Activated CD4-positive, alpha-beta memory T cell treated with anti-CD3 and anti-CD28 coated beads for 36 hours (primary cell): ENCODE data around the gene FHIT. TPM values are rescaled to one million over a fixed set of nuclear protein-coding genes. Genes with fewer than 3 reads are reported as not detected.

Source experiments
- CTCF ChIA-PET: fragments of 350-600 bp; sonication (Branson Sonifier 250); formaldehyde crosslinking; loops from one replicate; lab custom pipeline; 2021; ENCODE audit warnings: antibody characterized with exemption, inconsistent platforms; lab: Charles Lee
- POLR2A ChIA-PET: fragments of 350-600 bp; sonication (Branson Sonifier 250); formaldehyde crosslinking; loops from one replicate; lab custom pipeline; 2021; ENCODE audit warnings: antibody characterized with exemption; lab: Charles Lee
- DNase-seq: peaks from one replicate; pipeline ENCODE4 v3.0.0-alpha.2; 2020
- H3K27ac Mint-ChIP-seq: one replicate; pipeline ENCODE4 v1.8.0; 2021; ENCODE audit warnings: mixed read lengths
- H3K27me3 Mint-ChIP-seq: one replicate; pipeline ENCODE4 v1.8.0; 2021; ENCODE audit warnings: mixed read lengths
- H3K36me3 Mint-ChIP-seq: one replicate; pipeline ENCODE4 v1.8.0; 2021; ENCODE audit warnings: mixed read lengths
- H3K4me1 Mint-ChIP-seq: one replicate; pipeline ENCODE4 v1.8.0; 2021; ENCODE audit warnings: low read depth, mixed read lengths
- H3K4me3 Mint-ChIP-seq: one replicate; pipeline ENCODE4 v1.8.0; 2021; ENCODE audit warnings: mild to moderate bottlenecking, mixed read lengths
- H3K9me3 Mint-ChIP-seq: one replicate; pipeline ENCODE4 v1.8.0; 2021; ENCODE audit warnings: mixed read lengths
- intact Hi-C: fragments of 100-400 bp; cut with micrococcal nuclease; formaldehyde crosslinking; loops from one replicate; pipeline ENCODE4 v1.15.1; 2023
- total RNA-seq, 2 experiments: library from RNA; stranded (reverse); gene quantifications; one replicate each; pipeline ENCODE4 v1.2.3, GENCODE V29; 2021

Gene FHIT
- total RNA-seq, 2 experiments from 2014 or later, result 7.2 to 8.7 TPM

- H3K4me3 Mint-ChIP-seq, result no peak overlapping the region
- no peaks in the 10 kb centered on the region for H3K36me3 Mint-ChIP-seq
- ChIA-PET CTCF (no interaction called here), POLR2A (no interaction called here)
- intact Hi-C loops, result loop anchor here (10.0 kb wide), 1 partner anchor 374 kb away; no protein-coding TSS in a partner anchor
- H3K4me1 Mint-ChIP-seq, result peaks cover 51% of the 10 kb centered on the region
- no peak for DNase-seq
- H3K27me3 Mint-ChIP-seq, result no peaks in the 10 kb centered on the region
- no peaks in the 10 kb centered on the region for H3K9me3 Mint-ChIP-seq
- H3K27ac Mint-ChIP-seq, result no peak overlapping the region
Observed at GRCh38 chr3:59758672-59759071, 1492.6 kb downstream of the FHIT start.

GRCh38 chr3:59756934-59757333 is 1494.3 kb downstream of the FHIT start:
- peaks cover 59% of the 10 kb centered on the region for H3K4me1 Mint-ChIP-seq
- intact Hi-C loops, result loop anchor here (10.0 kb wide), 1 partner anchor 372 kb away; no protein-coding TSS in a partner anchor
- DNase-seq, result no peak
- H3K4me3 Mint-ChIP-seq, result no peak overlapping the region
- no peaks in the 10 kb centered on the region for H3K27me3 Mint-ChIP-seq
- no peaks in the 10 kb centered on the region for H3K36me3 Mint-ChIP-seq
- H3K9me3 Mint-ChIP-seq, result no peaks in the 10 kb centered on the region
- POLR2A ChIA-PET, result interaction anchor here (0.6 kb wide), 1 partner anchor 134 kb away, joined by 3 read pairs; no protein-coding TSS in a partner anchor
- H3K27ac Mint-ChIP-seq, result no peak overlapping the region
- CTCF ChIA-PET, result no interaction called here

DNA sequence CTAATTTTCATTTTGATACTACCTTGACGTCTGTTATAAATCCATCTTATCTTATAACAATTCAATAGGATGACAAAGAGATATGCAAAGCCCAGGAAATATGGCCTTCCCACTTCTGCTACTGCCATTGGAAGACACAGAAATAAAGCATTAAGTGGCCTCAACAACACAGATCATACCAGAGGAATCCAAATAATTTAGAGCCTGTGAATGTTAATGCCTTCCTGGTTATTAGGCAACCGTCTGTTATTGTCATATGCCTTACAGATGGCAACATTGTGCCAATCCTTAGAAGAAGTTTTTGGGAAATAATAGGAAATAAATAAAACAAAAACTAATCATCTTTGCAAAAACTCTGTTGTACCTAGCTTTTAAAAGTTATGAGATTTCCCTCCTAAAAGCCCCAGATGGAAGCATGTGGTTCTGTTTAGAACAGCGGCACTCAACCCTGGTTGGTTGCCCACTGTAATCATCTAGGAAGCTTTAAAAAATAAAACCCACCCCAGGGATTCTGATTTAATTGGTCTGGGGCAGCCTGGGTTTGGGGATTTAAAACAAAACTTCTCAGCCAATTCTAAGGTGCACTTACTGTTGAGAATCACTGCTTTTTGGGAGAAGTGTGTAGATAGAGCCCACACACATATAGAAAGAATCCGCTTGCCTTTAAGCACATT is 1496.7 kb downstream of the FHIT start:
- intact Hi-C loops, result loop anchor here (10.0 kb wide), 1 partner anchor 370 kb away; no protein-coding TSS in a partner anchor
- H3K4me3 Mint-ChIP-seq, result no peak overlapping the region
- CTCF ChIA-PET, result no interaction called here
- no peaks in the 10 kb centered on the region for H3K27me3 Mint-ChIP-seq
- peaks cover 52% of the 10 kb centered on the region for H3K4me1 Mint-ChIP-seq
- no peak for DNase-seq
- H3K27ac Mint-ChIP-seq, result no peak overlapping the region
- POLR2A ChIA-PET, result no interaction called here
- no peaks in the 10 kb centered on the region for H3K9me3 Mint-ChIP-seq
- no peaks in the 10 kb centered on the region for H3K36me3 Mint-ChIP-seq

DNA sequence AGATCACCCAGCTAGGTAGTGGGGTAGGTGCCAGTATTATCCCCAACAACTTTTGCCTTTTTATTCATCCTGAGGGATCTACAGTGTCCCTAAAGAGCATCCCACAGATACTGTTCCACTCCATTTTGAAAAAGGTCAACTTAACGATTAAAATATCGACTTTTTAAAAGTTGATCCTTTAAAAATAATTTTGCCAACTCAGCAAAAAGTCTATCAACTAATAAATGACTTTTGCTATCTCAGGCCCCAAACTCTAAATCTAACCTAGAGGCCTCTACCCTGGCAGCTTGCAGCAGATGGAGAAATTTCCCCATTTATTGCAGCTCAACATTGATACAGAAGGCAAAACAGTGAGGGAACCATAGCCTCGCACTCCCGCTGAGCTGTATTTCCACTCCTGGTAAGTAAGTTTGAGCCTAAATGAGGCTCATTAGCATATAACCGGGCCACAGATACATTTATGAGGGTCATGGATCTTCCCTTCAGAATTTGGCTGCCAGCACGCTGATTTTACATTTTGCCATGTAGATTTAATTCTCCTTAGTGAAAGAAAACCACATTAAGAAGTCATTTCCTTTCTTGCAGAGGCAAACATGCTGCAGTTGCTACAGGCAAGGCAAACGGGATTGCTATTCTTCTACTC is 1497.3 kb downstream of the FHIT start:
- H3K4me1 Mint-ChIP-seq, result peaks cover 45% of the 10 kb centered on the region
- H3K36me3 Mint-ChIP-seq, result no peaks in the 10 kb centered on the region
- CTCF ChIA-PET, result no interaction called here
- DNase-seq, result no peak
- intact Hi-C loops, result loop anchor here (10.0 kb wide), 1 partner anchor 369 kb away; no protein-coding TSS in a partner anchor
- no peak overlapping the region for H3K4me3 Mint-ChIP-seq
- POLR2A ChIA-PET, result no interaction called here
- no peak overlapping the region for H3K27ac Mint-ChIP-seq
- no peaks in the 10 kb centered on the region for H3K27me3 Mint-ChIP-seq
- no peaks in the 10 kb centered on the region for H3K9me3 Mint-ChIP-seq

DNA sequence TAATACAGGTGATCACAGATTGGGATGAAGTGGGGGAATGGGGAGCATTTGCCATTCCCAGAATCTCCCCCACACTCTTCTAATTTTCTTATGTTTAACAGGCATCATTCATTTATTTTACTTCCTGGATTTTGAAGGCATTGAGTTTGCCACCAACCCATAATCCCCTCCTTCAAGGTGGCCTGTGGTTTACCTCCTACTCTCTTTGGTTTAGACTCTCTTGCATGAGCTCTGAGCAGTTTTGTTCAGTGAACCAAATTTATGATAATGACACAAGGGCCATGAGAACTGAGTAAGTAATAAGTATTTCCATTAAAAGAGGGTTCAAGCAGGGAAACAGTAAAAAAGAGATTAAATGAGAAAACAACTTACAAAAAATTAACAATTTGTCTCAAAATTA is 1498.3 kb downstream of the FHIT start:
- H3K9me3 Mint-ChIP-seq, result no peaks in the 10 kb centered on the region
- POLR2A ChIA-PET, result no interaction called here
- no peaks in the 10 kb centered on the region for H3K36me3 Mint-ChIP-seq
- H3K4me3 Mint-ChIP-seq, result no peak overlapping the region
- H3K27ac Mint-ChIP-seq, result no peak overlapping the region
- no peaks in the 10 kb centered on the region for H3K27me3 Mint-ChIP-seq
- CTCF ChIA-PET, result no interaction called here
- intact Hi-C loops, result loop anchor here (10.0 kb wide), 1 partner anchor 368 kb away; no protein-coding TSS in a partner anchor
- DNase-seq, result no peak
- H3K4me1 Mint-ChIP-seq, result peaks cover 38% of the 10 kb centered on the region

DNA sequence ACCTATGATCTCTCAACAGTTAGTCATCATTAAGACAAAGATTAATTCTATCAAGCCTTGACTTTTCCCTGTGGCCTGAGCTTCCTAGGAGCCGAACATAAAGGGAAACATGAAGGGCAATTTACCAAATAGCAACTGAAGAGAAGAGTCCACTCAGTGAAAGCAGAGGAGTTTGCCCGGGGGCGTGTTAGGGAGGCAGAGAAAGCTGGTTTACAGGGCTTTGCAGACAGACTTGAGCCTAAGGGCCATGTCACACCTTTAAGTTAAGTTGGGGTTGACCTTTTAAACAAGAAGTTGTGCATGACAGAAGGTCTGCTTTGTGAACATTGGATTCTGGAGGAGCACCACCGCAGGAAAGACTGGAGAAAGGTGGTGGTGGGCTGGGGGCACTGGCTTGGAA is 1499.6 kb downstream of the FHIT start:
- no peak overlapping the region for H3K4me3 Mint-ChIP-seq
- peaks cover 27% of the 10 kb centered on the region for H3K4me1 Mint-ChIP-seq
- POLR2A ChIA-PET, result no interaction called here
- CTCF ChIA-PET, result no interaction called here
- no peaks in the 10 kb centered on the region for H3K27me3 Mint-ChIP-seq
- no peaks in the 10 kb centered on the region for H3K9me3 Mint-ChIP-seq
- DNase-seq, result no peak
- no peak overlapping the region for H3K27ac Mint-ChIP-seq
- intact Hi-C loops, result loop anchor here (10.0 kb wide), 1 partner anchor 367 kb away; no protein-coding TSS in a partner anchor
- peaks cover 5% of the 10 kb centered on the region for H3K36me3 Mint-ChIP-seq

DNA sequence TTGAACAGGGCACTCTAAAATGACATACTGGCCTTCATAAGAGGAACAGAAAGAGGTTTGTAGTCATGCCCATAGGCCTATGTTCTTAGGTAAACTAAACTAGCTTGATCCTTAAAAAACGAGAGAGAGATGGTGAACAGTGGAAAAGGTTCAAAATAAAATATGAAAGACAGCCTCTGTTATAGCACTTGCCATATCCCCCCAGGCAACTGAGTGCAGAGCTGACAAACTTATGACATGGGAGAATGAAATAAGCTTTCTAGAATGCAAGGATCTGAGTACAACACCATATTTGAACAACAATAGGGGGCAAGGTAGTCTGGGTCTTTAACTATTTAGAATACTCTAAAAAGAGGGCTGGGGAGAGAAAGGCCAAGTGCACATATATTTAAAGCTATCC is 1500.9 kb downstream of the FHIT start:
- Mint-ChIP-seq H3K27ac (no peak overlapping the region), H3K9me3 (no peaks in the 10 kb centered on the region), H3K4me1 (peaks cover 19% of the 10 kb centered on the region), H3K36me3 (peaks cover 5% of the 10 kb centered on the region), H3K27me3 (no peaks in the 10 kb centered on the region), H3K4me3 (no peak overlapping the region)
- ChIA-PET POLR2A (no interaction called here), CTCF (interaction anchor here (1.0 kb wide), 2 partner anchors 9 to 534 kb away, joined by 3 read pairs; no protein-coding TSS in a partner anchor)
- DNase-seq, result no peak
- intact Hi-C loops, result loop anchor here (10.0 kb wide), 1 partner anchor 366 kb away; no protein-coding TSS in a partner anchor

GRCh38 chr3:59749291-59749690 is 1502.0 kb downstream of the FHIT start:
- DNase-seq, result no peak
- Mint-ChIP-seq H3K36me3 (peaks cover 7% of the 10 kb centered on the region), H3K27me3 (no peaks in the 10 kb centered on the region), H3K27ac (no peak overlapping the region), H3K4me3 (no peak overlapping the region), H3K4me1 (peaks cover 18% of the 10 kb centered on the region), H3K9me3 (no peaks in the 10 kb centered on the region)
- intact Hi-C loops, result no loop called here
- ChIA-PET POLR2A (no interaction called here), CTCF (no interaction called here)

- Mint-ChIP-seq H3K9me3 (no peaks in the 10 kb centered on the region), H3K27ac (no peak overlapping the region), H3K4me3 (no peak overlapping the region), H3K36me3 (peaks cover 7% of the 10 kb centered on the region), H3K4me1 (no peaks in the 10 kb centered on the region), H3K27me3 (no peaks in the 10 kb centered on the region)
- ChIA-PET CTCF (no interaction called here), POLR2A (no interaction called here)
- intact Hi-C loops, result no loop called here
- no peak for DNase-seq
Observed at GRCh38 chr3:59746585-59746984, 1504.7 kb downstream of the FHIT start.

- Mint-ChIP-seq H3K9me3 (no peaks in the 10 kb centered on the region), H3K27ac (no peak overlapping the region), H3K27me3 (no peaks in the 10 kb centered on the region), H3K4me3 (no peak overlapping the region), H3K4me1 (no peaks in the 10 kb centered on the region), H3K36me3 (no peaks in the 10 kb centered on the region)
- POLR2A ChIA-PET, result no interaction called here
- CTCF ChIA-PET, result interaction anchor here (0.6 to 1.2 kb wide), 2 partner anchors 121 to 762 kb away, joined by 3 to 4 read pairs; no protein-coding TSS in a partner anchor
- no peak for DNase-seq
- intact Hi-C loops, result no loop called here
Observed at GRCh38 chr3:59737241-59737640, 1514.0 kb downstream of the FHIT start.

- Mint-ChIP-seq H3K27ac (no peak overlapping the region), H3K4me1 (no peaks in the 10 kb centered on the region), H3K27me3 (no peaks in the 10 kb centered on the region), H3K36me3 (no peaks in the 10 kb centered on the region), H3K4me3 (no peak overlapping the region), H3K9me3 (no peaks in the 10 kb centered on the region)
- POLR2A ChIA-PET, result no interaction called here
- DNase-seq, result no peak
- intact Hi-C loops, result no loop called here
- CTCF ChIA-PET, result no interaction called here
Observed at GRCh38 chr3:59734061-59734460, 1517.2 kb downstream of the FHIT start.

DNA sequence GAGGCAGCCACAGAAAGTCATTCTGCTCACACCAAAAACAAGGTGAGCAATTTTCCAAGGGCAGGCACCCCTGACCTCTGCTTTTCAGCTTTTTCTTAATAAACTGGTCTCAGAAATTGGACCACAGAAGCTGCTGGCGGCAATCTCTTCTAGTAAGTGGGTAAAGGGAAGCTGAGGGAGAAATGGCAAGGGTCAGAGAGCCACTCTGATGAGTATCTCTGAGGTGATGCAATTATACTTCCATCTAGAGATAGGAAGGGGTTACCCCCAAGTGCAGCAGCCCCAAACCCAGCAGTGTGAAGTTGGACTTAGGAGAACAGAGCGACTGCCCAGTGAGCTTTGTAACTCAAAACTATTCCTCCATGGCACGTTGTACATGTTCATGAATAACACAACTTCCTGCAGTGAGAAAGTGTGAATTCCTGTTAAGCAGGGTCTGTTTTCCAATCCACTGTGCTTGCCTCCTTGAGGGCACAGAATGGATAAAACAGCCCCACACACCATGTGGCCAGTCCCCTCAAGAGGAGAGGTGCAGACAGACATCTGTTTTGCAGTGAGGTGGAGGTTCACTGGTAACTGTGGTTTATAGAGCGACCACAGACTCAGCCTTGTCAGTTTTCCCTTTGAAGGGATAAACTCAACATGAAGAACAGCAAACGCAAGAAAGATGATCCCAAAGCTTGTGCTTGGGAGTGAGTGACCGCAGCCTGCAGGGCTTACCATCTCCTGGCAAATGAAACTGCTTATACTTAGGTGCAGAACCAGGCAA is 1518.0 kb downstream of the FHIT start:
- intact Hi-C loops, result no loop called here
- no peak for DNase-seq
- no peak overlapping the region for H3K27ac Mint-ChIP-seq
- no peaks in the 10 kb centered on the region for H3K4me1 Mint-ChIP-seq
- no peaks in the 10 kb centered on the region for H3K36me3 Mint-ChIP-seq
- POLR2A ChIA-PET, result no interaction called here
- H3K27me3 Mint-ChIP-seq, result no peaks in the 10 kb centered on the region
- H3K9me3 Mint-ChIP-seq, result no peaks in the 10 kb centered on the region
- no peak overlapping the region for H3K4me3 Mint-ChIP-seq
- CTCF ChIA-PET, result no interaction called here
